Sigmoid colon (tissue), 7 donors: ENCODE measurements around the gene YPEL2. TPM values are rescaled to one million over a fixed set of nuclear protein-coding genes. Genes with fewer than 3 reads are reported as not detected.
"Not testable (repeated sequence)": the region's sequence is repeated elsewhere in the genome, so short reads cannot be mapped to it uniquely, and the experiment has no call there.

ENCODE experiments used
- DNase-seq: peaks from one replicate; pipeline ENCODE4 v3.0.0-alpha.2; 2019
- H3K27ac ChIP-seq, 4 donors: fragments of 200-600 bp; sonication (generic); one replicate each; pipeline ENCODE4 v1.5.1; 2016 to 2019; ENCODE audit warnings: mild to moderate bottlenecking in 1 of 4
- H3K27me3 ChIP-seq, 3 donors: fragments of 200-600 bp; sonication (generic); one replicate each; pipeline ENCODE4 v1.5.1; 2019; ENCODE audit warnings: mild to moderate bottlenecking in 1 of 3
- H3K36me3 ChIP-seq, 4 donors: fragments of 200-600 bp; sonication (generic); one replicate each; pipeline ENCODE4 v1.5.1; 2016 to 2019
- H3K4me1 ChIP-seq, 4 donors: fragments of 200-600 bp; sonication (generic); one replicate each; pipeline ENCODE4 v1.5.1; 2017 to 2019
- H3K4me3 ChIP-seq, 4 donors: fragments of 200-600 bp; sonication (generic); one replicate each; pipeline ENCODE4 v1.5.1; 2017 to 2019; ENCODE audit warnings: mild to moderate bottlenecking in 2 of 4, moderate library complexity in 1 of 4
- H3K9me3 ChIP-seq, 4 donors: fragments of 200-600 bp in 3 of 4; sonication (generic) in 3 of 4; one replicate each; pipeline versions ENCODE4 v1.5.1 to v1.6.1; 2013 to 2019
- CTCF ChIP-seq, 4 experiments: fragments of 450-650 bp in 3 of 4; fragments of 200-600 bp in 1 of 4; IDR thresholded peaks; one replicate each; pipeline ENCODE4 v1.5.1; 2016 to 2019; ENCODE audit warnings: antibody characterized with exemption in 4 of 4, mild to moderate bottlenecking in 3 of 4, moderate library complexity in 2 of 4
- EP300 ChIP-seq, 4 donors: sonication (generic); formaldehyde crosslinking; IDR thresholded peaks; one replicate each; pipeline ENCODE4 v1.6.1; 2017; ENCODE audit warnings: antibody characterized with exemption in 4 of 4
- POLR2A ChIP-seq, 2 donors: fragments of 450-650 bp; IDR thresholded peaks; one replicate each; pipeline ENCODE4 v1.6.1; 2016; ENCODE audit warnings: antibody characterized with exemption in 2 of 2, mild to moderate bottlenecking in 2 of 2, moderate library complexity in 2 of 2
- POLR2AphosphoS5 ChIP-seq, 4 donors: sonication (generic); formaldehyde crosslinking; IDR thresholded peaks; one replicate each; pipeline ENCODE4 v1.6.1; 2017; ENCODE audit warnings: antibody characterized with exemption in 4 of 4
- WGBS, 2 donors: extraction: QIAGEN DNeasy Blood & Tissue Kit; methylation state at CpG; one replicate each; pipeline ENCODE4 v1.1.7; 2013; 5-methylcytosine and 5-hydroxymethylcytosine counted together
- intact Hi-C: fragments of 100-400 bp; cut with DNase I; formaldehyde crosslinking; loops from one replicate; pipeline ENCODE4 v1.15.1; 2023
- polyA plus RNA-seq, 3 donors: library from polyadenylated mRNA; stranded (reverse); fragments of 200-250 nt; gene quantifications; one replicate each; pipeline ENCODE4 v1.2.3, GENCODE V29; 2013
- total RNA-seq, 4 donors: library from RNA; depleted of rRNA; stranded (reverse); fragments of >200 nt; gene quantifications; one replicate each; pipeline ENCODE4 v1.1.0, GENCODE V29; 2016
- donor health status: healthy with polysubstance abuse.
- donor health status: Bipolar disorder and iron deficiency.
- donor health status: healthy.

Gene YPEL2
- total and polyA plus RNA-seq, 7 donors = 10.2 to 35.7 (median 25.8) TPM

- WGBS, 2 donors = 61 to 69% methylated on average over 3 of the region's 3 CpGs
These were observed 41.5 kb upstream of the YPEL2 start for GRCh38 chr17:59289981-59290301.

GRCh38 chr17:59290302-59290998, 41.0 kb upstream of the YPEL2 start:
- DNase-seq, intact Hi-C loops: not testable (repeated sequence)

More at GRCh38 chr17:59289981-59290301, 41.5 kb upstream of the YPEL2 start:
- H3K36me3 ChIP-seq = no peaks in the 10 kb centered on the region
- no peak overlapping the region for H3K27ac ChIP-seq
- H3K4me3 ChIP-seq = no peak overlapping the region
- TF ChIP-seq POLR2AphosphoS5 (IDR thresholded peaks at IDR 0.05) (no peak), EP300 (IDR thresholded peaks at IDR 0.05) (no peak), POLR2A (IDR thresholded peaks at IDR 0.05) (no peak), CTCF (IDR thresholded peaks at IDR 0.05) (no peak)
- no peaks in the 10 kb centered on the region for H3K9me3 ChIP-seq
- DNase-seq = no peak
- no peaks in the 10 kb centered on the region for H3K27me3 ChIP-seq
- intact Hi-C loops = no loop called here
- no peaks in the 10 kb centered on the region for H3K4me1 ChIP-seq

GRCh38 chr17:59292174-59292523, 39.3 kb upstream of the YPEL2 start:
- no peak overlapping the region for H3K4me3 ChIP-seq
- H3K4me1 ChIP-seq = no peaks in the 10 kb centered on the region
- H3K36me3 ChIP-seq = no peaks in the 10 kb centered on the region
- TF ChIP-seq EP300 (IDR thresholded peaks at IDR 0.05) (no peak), POLR2A (IDR thresholded peaks at IDR 0.05) (no peak), CTCF (IDR thresholded peaks at IDR 0.05) (no peak), POLR2AphosphoS5 (IDR thresholded peaks at IDR 0.05) (no peak)
- H3K27me3 ChIP-seq = no peaks in the 10 kb centered on the region
- intact Hi-C loops = no loop called here
- no peak for DNase-seq
- 16 to 27% methylated on average over 1 of the region's 1 CpG for WGBS, 2 donors
- H3K9me3 ChIP-seq = no peaks in the 10 kb centered on the region
- H3K27ac ChIP-seq = no peak overlapping the region

More at GRCh38 chr17:59290302-59290998, 41.0 kb upstream of the YPEL2 start:
- H3K9me3 ChIP-seq, H3K27me3 ChIP-seq, H3K36me3 ChIP-seq, H3K4me3 ChIP-seq, H3K27ac ChIP-seq, H3K4me1 ChIP-seq: not testable (repeated sequence)
- WGBS, 2 donors = 17 to 28% methylated on average over 12 of the region's 12 CpGs

- no peaks in the 10 kb centered on the region for H3K4me1 ChIP-seq
- H3K27ac ChIP-seq = no peak overlapping the region
- H3K27me3 ChIP-seq = no peaks in the 10 kb centered on the region
- intact Hi-C loops = no loop called here
- TF ChIP-seq CTCF (IDR thresholded peaks at IDR 0.05) (no peak), EP300 (IDR thresholded peaks at IDR 0.05) (no peak), POLR2AphosphoS5 (IDR thresholded peaks at IDR 0.05) (no peak)
- no peaks in the 10 kb centered on the region for H3K9me3 ChIP-seq
- no peak for DNase-seq
- no peaks in the 10 kb centered on the region for H3K36me3 ChIP-seq
- WGBS, 2 donors = 36 to 77% methylated on average over 2 of the region's 2 CpGs
- no peak overlapping the region for H3K4me3 ChIP-seq
These were observed 35.3 kb upstream of the YPEL2 start for GRCh38 chr17:59296190-59296589.

- WGBS, 2 donors = 44 to 72% methylated on average over 2 of the region's 2 CpGs
- Histone ChIP-seq H3K27me3 (no peaks in the 10 kb centered on the region), H3K4me1 (no peaks in the 10 kb centered on the region), H3K36me3 (no peaks in the 10 kb centered on the region), H3K27ac (no peak overlapping the region), H3K9me3 (no peaks in the 10 kb centered on the region), H3K4me3 (no peak overlapping the region)
- TF ChIP-seq CTCF (IDR thresholded peaks at IDR 0.05) = no peak
- TF ChIP-seq POLR2A (IDR thresholded peaks at IDR 0.05) = no peak
- no peak for TF ChIP-seq POLR2AphosphoS5 (IDR thresholded peaks at IDR 0.05)
- TF ChIP-seq EP300 (IDR thresholded peaks at IDR 0.05) = no peak
- intact Hi-C loops = no loop called here
- DNase-seq = no peak
These were observed 32.9 kb upstream of the YPEL2 start for GRCh38 chr17:59298521-59298920.
